K562 (cell line): ENCODE measurements around the gene MINDY4. TPM values are rescaled to one million over a fixed set of nuclear protein-coding genes. Genes with fewer than 3 reads are reported as not detected.

Source experiments
- BMI1 ChIP-seq: fragments of 150-350 bp; IDR thresholded peaks from 2 replicates; pipeline ENCODE4 v1.6.1; 2014; ENCODE audit warnings: low read length
- CC2D1A ChIP-seq: fragments of 450-650 bp; IDR thresholded peaks from 2 replicates; pipeline ENCODE4 v1.6.1; 2017; ENCODE audit warnings: mild to moderate bottlenecking
- KDM4B ChIP-seq, 2 experiments: fragments of 450-650 bp in 1 of 2; sonication (generic) in 1 of 2; IDR thresholded peaks; 2 replicates each; pipeline ENCODE4 v1.6.1; 2016 to 2017; ENCODE audit warnings: borderline replicate concordance in 2 of 2, antibody characterized with exemption in 1 of 2, low read depth in 1 of 2, mild to moderate bottlenecking in 1 of 2
- PCBP1 ChIP-seq: fragments of 200-400 bp; formaldehyde crosslinking; IDR thresholded peaks from 2 replicates; pipeline ENCODE4 v1.6.1; 2018; ENCODE audit warnings: mild to moderate bottlenecking, low read depth, low read length; ENCODE audit not compliant: poor library complexity, severe bottlenecking
- RAD21 ChIP-seq, 2 experiments: fragments of 250-450 bp in 1 of 2; fragments of 450-650 bp in 1 of 2; sonication (Bioruptor Pico) in 1 of 2; formaldehyde crosslinking in 1 of 2; IDR thresholded peaks in 1 of 2; conservative IDR thresholded peaks in 1 of 2; 2 replicates each; pipeline versions ENCODE4 v1.4.0 to v1.8.0; 2020 to 2022; ENCODE audit warnings: mild to moderate bottlenecking in 2 of 2, moderate library complexity in 1 of 2
- ZBED1 ChIP-seq: IDR thresholded peaks from 2 replicates; pipeline ENCODE4 v1.6.1; 2014
- ZNF140 ChIP-seq: fragments of 250-450 bp; sonication (Bioruptor Pico); IDR thresholded peaks from 2 replicates; pipeline ENCODE4 v1.8.0; 2021; ENCODE audit warnings: moderate library complexity, mild to moderate bottlenecking, inconsistent platforms
- polyA plus RNA-seq, 8 experiments: library from polyadenylated mRNA; depleted of rRNA in 4 of 8; stranded (reverse) in 5 of 8; unstranded in 3 of 8; fragments of >200 nt; fragmentation: Nextera tagmentation in 2 of 8; fragmentation: Illumina TruSeq in 1 of 8; extraction: Ambion mirVana in 2 of 8; extraction: Trizol in 1 of 8; gene quantifications; 2 replicates each; pipeline versions ENCODE4 v1.2.1 to v1.2.3, GENCODE V29; 2011 to 2014; ENCODE audit warnings: inconsistent platforms in 1 of 8, missing spikeins in 1 of 8
- total RNA-seq, 7 experiments: library from RNA; depleted of rRNA in 6 of 7; stranded (reverse); fragments of >200 nt in 6 of 7; fragmentation: Illumina TruSeq in 2 of 7; extraction: Trizol in 2 of 7; gene quantifications; 2 replicates each; pipeline versions ENCODE4 v1.2.1 to v1.2.3, GENCODE V29; 2011 to 2021; ENCODE audit warnings: low replicate concordance in 1 of 7
- TF ChIP-seq, protein P1 (sequence below): fragments of 450-650 bp; IDR thresholded peaks from 2 replicates; pipeline ENCODE4 v1.6.1; 2017; ENCODE audit warnings: antibody characterized with exemption, mild to moderate bottlenecking
- TF ChIP-seq, protein P2 (sequence below): fragments of 450-650 bp; conservative IDR thresholded peaks from 2 replicates; pipeline ENCODE4 v1.6.1; 2016; ENCODE audit warnings: missing genetic modification characterization, low read depth, mild to moderate bottlenecking, missing compliant biosample characterization, moderate library complexity
- TF ChIP-seq, protein P3 (sequence below): IDR thresholded peaks from 2 replicates; pipeline ENCODE4 v1.6.1; 2014; ENCODE audit warnings: antibody characterized with exemption
- TF ChIP-seq, protein P4 (sequence below): sonication (generic); formaldehyde crosslinking; IDR thresholded peaks from 2 replicates; pipeline ENCODE4 v1.9.0; 2022; ENCODE audit warnings: mild to moderate bottlenecking, missing genetic modification reagents
- TF ChIP-seq, protein P5 (sequence below): fragments of 450-650 bp; formaldehyde crosslinking; IDR thresholded peaks from 2 replicates; pipeline ENCODE4 v1.4.0; 2020; ENCODE audit warnings: mild to moderate bottlenecking, moderate library complexity

Gene MINDY4
- total and polyA plus RNA-seq, 9 of the 15 experiments (the other 6 are each of a cell fraction or from before 2014, with no cell fraction given) = 2.1 to 16.7 (median 11.0) TPM

DNA sequence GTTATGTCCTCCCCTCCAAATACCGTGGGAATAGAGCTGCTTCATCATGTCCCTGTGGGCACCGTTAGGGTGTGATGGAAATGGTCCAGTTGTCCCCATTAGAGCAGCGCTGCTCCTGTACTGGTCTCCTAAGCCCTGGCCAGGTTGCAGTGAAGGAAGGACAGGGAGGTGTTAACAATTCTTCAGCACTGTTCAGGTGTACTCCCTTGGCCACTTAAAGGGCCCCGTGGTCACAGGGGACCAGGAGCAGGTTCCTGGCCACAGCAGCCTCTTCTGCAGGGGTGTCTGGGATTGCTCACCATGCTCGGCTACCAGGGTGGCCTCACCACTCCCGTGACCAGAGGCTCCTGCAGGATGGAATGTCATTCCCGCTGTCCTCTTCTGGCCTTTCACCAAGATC is 65.8 kb downstream of the MINDY4 start (continued):
- TF ChIP-seq, protein P1, sequence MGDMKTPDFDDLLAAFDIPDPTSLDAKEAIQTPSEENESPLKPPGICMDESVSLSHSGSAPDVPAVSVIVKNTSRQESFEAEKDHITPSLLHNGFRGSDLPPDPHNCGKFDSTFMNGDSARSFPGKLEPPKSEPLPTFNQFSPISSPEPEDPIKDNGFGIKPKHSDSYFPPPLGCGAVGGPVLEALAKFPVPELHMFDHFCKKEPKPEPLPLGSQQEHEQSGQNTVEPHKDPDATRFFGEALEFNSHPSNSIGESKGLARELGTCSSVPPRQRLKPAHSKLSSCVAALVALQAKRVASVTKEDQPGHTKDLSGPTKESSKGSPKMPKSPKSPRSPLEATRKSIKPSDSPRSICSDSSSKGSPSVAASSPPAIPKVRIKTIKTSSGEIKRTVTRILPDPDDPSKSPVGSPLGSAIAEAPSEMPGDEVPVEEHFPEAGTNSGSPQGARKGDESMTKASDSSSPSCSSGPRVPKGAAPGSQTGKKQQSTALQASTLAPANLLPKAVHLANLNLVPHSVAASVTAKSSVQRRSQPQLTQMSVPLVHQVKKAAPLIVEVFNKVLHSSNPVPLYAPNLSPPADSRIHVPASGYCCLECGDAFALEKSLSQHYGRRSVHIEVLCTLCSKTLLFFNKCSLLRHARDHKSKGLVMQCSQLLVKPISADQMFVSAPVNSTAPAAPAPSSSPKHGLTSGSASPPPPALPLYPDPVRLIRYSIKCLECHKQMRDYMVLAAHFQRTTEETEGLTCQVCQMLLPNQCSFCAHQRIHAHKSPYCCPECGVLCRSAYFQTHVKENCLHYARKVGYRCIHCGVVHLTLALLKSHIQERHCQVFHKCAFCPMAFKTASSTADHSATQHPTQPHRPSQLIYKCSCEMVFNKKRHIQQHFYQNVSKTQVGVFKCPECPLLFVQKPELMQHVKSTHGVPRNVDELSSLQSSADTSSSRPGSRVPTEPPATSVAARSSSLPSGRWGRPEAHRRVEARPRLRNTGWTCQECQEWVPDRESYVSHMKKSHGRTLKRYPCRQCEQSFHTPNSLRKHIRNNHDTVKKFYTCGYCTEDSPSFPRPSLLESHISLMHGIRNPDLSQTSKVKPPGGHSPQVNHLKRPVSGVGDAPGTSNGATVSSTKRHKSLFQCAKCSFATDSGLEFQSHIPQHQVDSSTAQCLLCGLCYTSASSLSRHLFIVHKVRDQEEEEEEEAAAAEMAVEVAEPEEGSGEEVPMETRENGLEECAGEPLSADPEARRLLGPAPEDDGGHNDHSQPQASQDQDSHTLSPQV = no peak
- TF ChIP-seq ZNF140 = no peak
- TF ChIP-seq RAD21 (CRISPR knock-in tag; conservative IDR thresholded peaks at IDR 0.05 in 1 of 2, IDR thresholded peaks at IDR 0.05 in 1 of 2) = no peak
- TF ChIP-seq CC2D1A = no peak
- TF ChIP-seq KDM4B (IDR thresholded peaks at IDR 0.05; ENCODE audit: borderline replicate concordance in 2 of 2, low read depth in 1 of 2) = no peak
- TF ChIP-seq, protein P2, sequence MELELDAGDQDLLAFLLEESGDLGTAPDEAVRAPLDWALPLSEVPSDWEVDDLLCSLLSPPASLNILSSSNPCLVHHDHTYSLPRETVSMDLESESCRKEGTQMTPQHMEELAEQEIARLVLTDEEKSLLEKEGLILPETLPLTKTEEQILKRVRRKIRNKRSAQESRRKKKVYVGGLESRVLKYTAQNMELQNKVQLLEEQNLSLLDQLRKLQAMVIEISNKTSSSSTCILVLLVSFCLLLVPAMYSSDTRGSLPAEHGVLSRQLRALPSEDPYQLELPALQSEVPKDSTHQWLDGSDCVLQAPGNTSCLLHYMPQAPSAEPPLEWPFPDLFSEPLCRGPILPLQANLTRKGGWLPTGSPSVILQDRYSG (tag) = no peak
- TF ChIP-seq, protein P3, sequence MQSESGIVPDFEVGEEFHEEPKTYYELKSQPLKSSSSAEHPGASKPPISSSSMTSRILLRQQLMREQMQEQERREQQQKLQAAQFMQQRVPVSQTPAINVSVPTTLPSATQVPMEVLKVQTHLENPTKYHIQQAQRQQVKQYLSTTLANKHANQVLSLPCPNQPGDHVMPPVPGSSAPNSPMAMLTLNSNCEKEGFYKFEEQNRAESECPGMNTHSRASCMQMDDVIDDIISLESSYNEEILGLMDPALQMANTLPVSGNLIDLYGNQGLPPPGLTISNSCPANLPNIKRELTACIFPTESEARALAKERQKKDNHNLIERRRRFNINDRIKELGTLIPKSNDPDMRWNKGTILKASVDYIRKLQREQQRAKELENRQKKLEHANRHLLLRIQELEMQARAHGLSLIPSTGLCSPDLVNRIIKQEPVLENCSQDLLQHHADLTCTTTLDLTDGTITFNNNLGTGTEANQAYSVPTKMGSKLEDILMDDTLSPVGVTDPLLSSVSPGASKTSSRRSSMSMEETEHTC = no peak
- no peak for TF ChIP-seq BMI1
- TF ChIP-seq, protein P4, sequence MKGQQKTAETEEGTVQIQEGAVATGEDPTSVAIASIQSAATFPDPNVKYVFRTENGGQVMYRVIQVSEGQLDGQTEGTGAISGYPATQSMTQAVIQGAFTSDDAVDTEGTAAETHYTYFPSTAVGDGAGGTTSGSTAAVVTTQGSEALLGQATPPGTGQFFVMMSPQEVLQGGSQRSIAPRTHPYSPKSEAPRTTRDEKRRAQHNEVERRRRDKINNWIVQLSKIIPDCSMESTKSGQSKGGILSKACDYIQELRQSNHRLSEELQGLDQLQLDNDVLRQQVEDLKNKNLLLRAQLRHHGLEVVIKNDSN (CRISPR knock-in tag) = no peak
- TF ChIP-seq ZBED1 = no peak
- TF ChIP-seq, protein P5, sequence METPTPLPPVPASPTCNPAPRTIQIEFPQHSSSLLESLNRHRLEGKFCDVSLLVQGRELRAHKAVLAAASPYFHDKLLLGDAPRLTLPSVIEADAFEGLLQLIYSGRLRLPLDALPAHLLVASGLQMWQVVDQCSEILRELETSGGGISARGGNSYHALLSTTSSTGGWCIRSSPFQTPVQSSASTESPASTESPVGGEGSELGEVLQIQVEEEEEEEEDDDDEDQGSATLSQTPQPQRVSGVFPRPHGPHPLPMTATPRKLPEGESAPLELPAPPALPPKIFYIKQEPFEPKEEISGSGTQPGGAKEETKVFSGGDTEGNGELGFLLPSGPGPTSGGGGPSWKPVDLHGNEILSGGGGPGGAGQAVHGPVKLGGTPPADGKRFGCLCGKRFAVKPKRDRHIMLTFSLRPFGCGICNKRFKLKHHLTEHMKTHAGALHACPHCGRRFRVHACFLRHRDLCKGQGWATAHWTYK (CRISPR knock-in tag) = no peak
- no peak for TF ChIP-seq PCBP1
- TF ChIP-seq, all 486 proteins: peak for 0
